Transverse colon (tissue), 4 donors: ENCODE data around the gene DOCK2.

Source experiments
- POLR2AphosphoS5 ChIP-seq, 3 donors: sonication (generic); formaldehyde crosslinking; IDR thresholded peaks; one replicate each; pipeline ENCODE4 v1.6.1; 2016; ENCODE audit warnings: antibody characterized with exemption in 3 of 3
- TF ChIP-seq, protein P1 (sequence below), 5 experiments: fragments of 200-600 bp in 3 of 5; fragments of 450-650 bp in 2 of 5; sonication (generic) in 3 of 5; IDR thresholded peaks; 1 replicate in 2 of 5; 2 replicates in 3 of 5; pipeline ENCODE4 v1.5.1; 2016 to 2017; ENCODE audit warnings: antibody characterized with exemption in 5 of 5, inconsistent platforms in 3 of 5, mild to moderate bottlenecking in 2 of 5, moderate library complexity in 1 of 5

DNA sequence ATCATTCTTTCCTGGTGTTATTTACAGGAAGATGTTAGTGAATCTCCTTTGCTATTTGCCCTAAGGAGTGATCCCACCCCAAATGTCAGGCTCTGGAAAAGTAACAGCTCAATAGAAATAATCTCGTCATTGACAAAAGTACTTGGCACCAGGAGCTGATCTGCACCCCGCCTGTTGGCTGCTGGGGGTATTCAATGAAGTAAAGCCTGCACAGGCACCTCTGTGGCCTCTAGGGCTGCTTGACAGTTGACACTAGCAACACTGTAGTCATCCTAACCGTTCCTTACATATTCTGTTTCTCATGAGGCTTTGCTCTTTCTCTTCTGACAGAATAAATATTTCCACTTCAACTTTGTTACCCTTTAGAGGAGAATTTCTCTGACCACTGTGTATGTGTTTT, 103.4 kb downstream of the DOCK2 start:
- TF ChIP-seq POLR2AphosphoS5 (IDR thresholded peaks at IDR 0.05), result no peak
- TF ChIP-seq, protein P1, sequence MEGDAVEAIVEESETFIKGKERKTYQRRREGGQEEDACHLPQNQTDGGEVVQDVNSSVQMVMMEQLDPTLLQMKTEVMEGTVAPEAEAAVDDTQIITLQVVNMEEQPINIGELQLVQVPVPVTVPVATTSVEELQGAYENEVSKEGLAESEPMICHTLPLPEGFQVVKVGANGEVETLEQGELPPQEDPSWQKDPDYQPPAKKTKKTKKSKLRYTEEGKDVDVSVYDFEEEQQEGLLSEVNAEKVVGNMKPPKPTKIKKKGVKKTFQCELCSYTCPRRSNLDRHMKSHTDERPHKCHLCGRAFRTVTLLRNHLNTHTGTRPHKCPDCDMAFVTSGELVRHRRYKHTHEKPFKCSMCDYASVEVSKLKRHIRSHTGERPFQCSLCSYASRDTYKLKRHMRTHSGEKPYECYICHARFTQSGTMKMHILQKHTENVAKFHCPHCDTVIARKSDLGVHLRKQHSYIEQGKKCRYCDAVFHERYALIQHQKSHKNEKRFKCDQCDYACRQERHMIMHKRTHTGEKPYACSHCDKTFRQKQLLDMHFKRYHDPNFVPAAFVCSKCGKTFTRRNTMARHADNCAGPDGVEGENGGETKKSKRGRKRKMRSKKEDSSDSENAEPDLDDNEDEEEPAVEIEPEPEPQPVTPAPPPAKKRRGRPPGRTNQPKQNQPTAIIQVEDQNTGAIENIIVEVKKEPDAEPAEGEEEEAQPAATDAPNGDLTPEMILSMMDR (IDR thresholded peaks at IDR 0.05), result no peak
